ENCODE data around the gene SORL1-AS1.
"Not testable (repeated sequence)": the region's sequence is repeated elsewhere in the genome, so short reads cannot be mapped to it uniquely, and the experiment has no call there.

SORL1-AS1 gene

GRCh38 chr11:121429556-121429955 is 23.2 kb downstream of the SORL1-AS1 start:
- DNase-seq (ENCODE audit: low read depth): no peak

- no peak for DNase-seq (ENCODE audit: low read depth)
These were observed 25.4 kb downstream of the SORL1-AS1 start for GRCh38 chr11:121427400-121427744.

GRCh38 chr11:121426476-121427399 is 26.0 kb downstream of the SORL1-AS1 start:
- no peak for DNase-seq (ENCODE audit: low read depth)

- no peak for DNase-seq (ENCODE audit: low read depth)
These were observed 26.9 kb downstream of the SORL1-AS1 start for GRCh38 chr11:121425828-121426227.

GRCh38 chr11:121422675-121423074 is 30.1 kb downstream of the SORL1-AS1 start:
- DNase-seq (ENCODE audit: low read depth): no peak

GRCh38 chr11:121421149-121421901 is 31.4 kb downstream of the SORL1-AS1 start:
- no peak for DNase-seq (ENCODE audit: low read depth)

GRCh38 chr11:121420398-121420797 is 32.4 kb downstream of the SORL1-AS1 start:
- DNase-seq (ENCODE audit: low read depth): no peak

GRCh38 chr11:121419836-121420235 is 32.9 kb downstream of the SORL1-AS1 start:
- no peak for DNase-seq (ENCODE audit: low read depth)

GRCh38 chr11:121418625-121419114 is 34.1 kb downstream of the SORL1-AS1 start:
- peak; percentile 47 for DNase-seq (ENCODE audit: low read depth)

- DNase-seq (ENCODE audit: low read depth): no peak
These were observed 35.2 kb downstream of the SORL1-AS1 start for GRCh38 chr11:121417607-121418006.

GRCh38 chr11:121417055-121417551 is 35.7 kb downstream of the SORL1-AS1 start:
- DNase-seq (ENCODE audit: low read depth): peak; percentile 95

GRCh38 chr11:121415856-121416255 is 36.9 kb downstream of the SORL1-AS1 start:
- DNase-seq (ENCODE audit: low read depth): no peak

- no peak for DNase-seq (ENCODE audit: low read depth)
These were observed 38.4 kb downstream of the SORL1-AS1 start for GRCh38 chr11:121414141-121414913.

- no peak for DNase-seq (ENCODE audit: low read depth)
These were observed 39.9 kb downstream of the SORL1-AS1 start for GRCh38 chr11:121412711-121413415.

- DNase-seq (ENCODE audit: low read depth): no peak
These were observed 40.7 kb downstream of the SORL1-AS1 start for GRCh38 chr11:121412000-121412587.

- not testable (repeated sequence) for DNase-seq (ENCODE audit: low read depth)
These were observed 41.4 kb downstream of the SORL1-AS1 start for GRCh38 chr11:121411330-121411729.

GRCh38 chr11:121410041-121410440 is 42.7 kb downstream of the SORL1-AS1 start:
- not testable (repeated sequence) for DNase-seq (ENCODE audit: low read depth)

GRCh38 chr11:121408830-121409229 is 43.9 kb downstream of the SORL1-AS1 start:
- DNase-seq (ENCODE audit: low read depth): no peak

GRCh38 chr11:121406291-121406690 is 46.5 kb downstream of the SORL1-AS1 start:
- DNase-seq (ENCODE audit: low read depth): no peak

GRCh38 chr11:121405646-121406045 is 47.1 kb downstream of the SORL1-AS1 start:
- DNase-seq (ENCODE audit: low read depth): no peak
